Measurements from ENCODE around the gene GRIK3. TPM values are rescaled to one million over a fixed set of nuclear protein-coding genes. Genes with fewer than 3 reads are reported as not detected.

The GRIK3 gene
- not detected in 5 replicates for total RNA-seq (2022; extraction: Qiagen RNA extraction)

GRCh38 chr1:37034121-37035013, at the start of gene GRIK3:
TSS of gene GRIK3 (minus strand) at chr1:37034515. CDS start at chr1:37034108, 407 bp downstream.

